Body of pancreas (tissue), 4 donors: ENCODE results near the gene BEGAIN. TPM values are rescaled to one million over a fixed set of nuclear protein-coding genes. Genes with fewer than 3 reads are reported as not detected.

Experiments used
- ATAC-seq: fragments of 150-250 bp; one replicate; pipeline ENCODE4 v1.9.1; 2016
- DNase-seq, 4 donors: peaks; one replicate each; pipeline ENCODE4 v3.0.0-alpha.2; 2019
- H3K27ac ChIP-seq, 4 donors: fragments of 200-600 bp; sonication (generic); 1 replicate in 3 of 4; 2 replicates in 1 of 4; pipeline versions ENCODE4 v1.5.1 to v1.6.1; 2016 to 2019; ENCODE audit warnings: mild to moderate bottlenecking in 1 of 4, mixed read lengths in 1 of 4, moderate library complexity in 1 of 4
- H3K27me3 ChIP-seq, 2 donors: fragments of 200-600 bp; sonication (generic); one replicate each; pipeline ENCODE4 v1.6.0; 2016; ENCODE audit warnings: mild to moderate bottlenecking in 1 of 2
- H3K36me3 ChIP-seq, 2 donors: fragments of 200-600 bp; sonication (generic); replicated peaks in 1 of 2; 2 replicates each; pipeline ENCODE4 v1.5.1; 2016; ENCODE audit warnings: low read depth in 2 of 2; ENCODE audit not compliant: insufficient read depth in 1 of 2
- H3K4me1 ChIP-seq: fragments of 200-600 bp; sonication (generic); one replicate; pipeline ENCODE4 v1.6.0; 2016
- H3K4me3 ChIP-seq, 2 donors: fragments of 200-600 bp; sonication (generic); 1 replicate in 1 of 2; 2 replicates in 1 of 2; pipeline ENCODE4 v1.5.1; 2016 to 2019
- H3K9me3 ChIP-seq, 3 donors: fragments of 200-600 bp; sonication (generic); 1 replicate in 2 of 3; 2 replicates in 1 of 3; pipeline ENCODE4 v1.5.1; 2016
- CTCF ChIP-seq, 7 experiments: fragments of 450-650 bp in 4 of 7; fragments of 200-600 bp in 3 of 7; sonication (generic) in 3 of 7; IDR thresholded peaks; one replicate each; pipeline ENCODE4 v1.5.1; 2016 to 2019; ENCODE audit warnings: antibody characterized with exemption in 7 of 7
- POLR2A ChIP-seq, 3 donors: fragments of 450-650 bp; IDR thresholded peaks; one replicate each; pipeline ENCODE4 v1.6.1; 2016; ENCODE audit warnings: antibody characterized with exemption in 3 of 3, mild to moderate bottlenecking in 2 of 3
- whole genome bisulfite sequencing, 2 donors: methylation state at CpG; one replicate each; pipeline ENCODE4 v1.1.5; 2017; 5-methylcytosine and 5-hydroxymethylcytosine counted together
- intact Hi-C: fragments of 100-400 bp; cut with DNase I; formaldehyde crosslinking; loops from one replicate; pipeline ENCODE4 v1.15.1; 2023
- small RNA-seq: library from RNA; depleted of rRNA; stranded (forward); fragments of <200 nt; gene quantifications from one replicate; pipeline ENCODE3, GENCODE V24; 2016
- total RNA-seq, 2 donors: library from RNA; depleted of rRNA; stranded (reverse); fragments of >200 nt; gene quantifications; one replicate each; pipeline ENCODE4 v1.1.0, GENCODE V29; 2016

The BEGAIN gene
- total RNA-seq, 2 donors from 2014 or later = 23.9 to 28.7 TPM

- Histone ChIP-seq H3K27ac (no peak overlapping the region), H3K4me3 (no peak overlapping the region), H3K36me3 (no peaks in the 10 kb centered on the region), H3K27me3 (no peaks in the 10 kb centered on the region), H3K9me3 (no peaks in the 10 kb centered on the region), H3K4me1 (no peaks in the 10 kb centered on the region)
- no peak for ATAC-seq
- DNase-seq = no peak
- intact Hi-C loops = no loop called here
- 73 to 90% methylated on average over 2 to 7 of the region's 7 CpGs for WGBS, 2 donors
- TF ChIP-seq POLR2A (IDR thresholded peaks at IDR 0.05) (no peak), CTCF (IDR thresholded peaks at IDR 0.05) (no peak)
These were observed 99.2 kb downstream of the BEGAIN start for GRCh38 chr14:100488057-100488456.

DNA sequence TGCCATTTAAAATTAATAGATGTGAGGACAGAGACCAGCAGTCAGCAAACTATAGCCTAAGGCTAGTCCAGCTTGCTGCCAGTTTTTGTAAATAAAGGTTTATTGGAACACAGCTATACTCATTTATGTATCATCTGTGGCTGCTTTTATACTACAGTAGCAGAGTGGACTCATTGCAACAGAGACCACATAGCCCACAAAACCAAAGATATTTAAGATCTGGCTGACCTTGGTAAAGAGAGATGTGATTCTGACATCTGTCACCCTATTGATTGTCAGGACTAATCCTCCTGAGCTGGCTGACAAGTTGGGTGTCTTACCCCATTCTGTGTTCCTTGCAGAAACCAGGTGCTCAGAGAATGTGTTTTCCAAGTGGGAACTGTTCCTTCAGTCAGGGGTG is 99.9 kb downstream of the BEGAIN start:
- ATAC-seq (no peak), DNase-seq (no peak)
- intact Hi-C loops = no loop called here
- Histone ChIP-seq H3K9me3 (no peaks in the 10 kb centered on the region), H3K36me3 (no peaks in the 10 kb centered on the region), H3K4me3 (no peak overlapping the region), H3K4me1 (no peaks in the 10 kb centered on the region), H3K27me3 (no peaks in the 10 kb centered on the region), H3K27ac (no peak overlapping the region)
- TF ChIP-seq CTCF (IDR thresholded peaks at IDR 0.05) (no peak), POLR2A (IDR thresholded peaks at IDR 0.05) (no peak)

Small RNA genes within 50 kb of the gene (small RNA-seq; reads per million reads assigned to genes)
- gene RN7SKP92 = not detected

Other genes with a start within 250 kb of the BEGAIN start
- gene WDR25, start 210.9 kb downstream of the BEGAIN start, total RNA-seq = 1 to 10 TPM; 7.9 to 8.0 TPM
- gene DLK1, start 139.5 kb upstream of the BEGAIN start, total RNA-seq = 10 to 100 TPM; 26.2 to 33.0 TPM
- gene MEG3, start 238.7 kb upstream of the BEGAIN start, total RNA-seq = 100 to 1,000 TPM; 150 to 537 TPM